ENCODE measurements around the gene AUNIP.
A peak's percentile ranks its signal among the peaks of the same experiment; 100 is the strongest.

The AUNIP gene

GRCh38 chr1:25858494-25858893 is 763 bp downstream of the AUNIP start:
- peaks cover 14% of the 10 kb centered on the region; the same call in 1 of the 2 replicates for H4K20me1 ChIP-seq (ENCODE audit: insufficient read depth, low read length)
- H3K4me3 ChIP-seq (ENCODE audit: low read depth in 1 of 2, low read length in 2 of 2): peak overlapping the region; percentile 88 to 91; a peak in 3 of 4 replicates
- peak overlapping the region; percentile 84 for H3K27ac ChIP-seq (ENCODE audit: low read length)
- no peaks in the 10 kb centered on the region for H3K9me3 ChIP-seq (ENCODE audit: insufficient read depth, low read length, severe bottlenecking)
- H3K4me2 ChIP-seq (ENCODE audit: insufficient read depth, low read length): peak overlapping the region; percentile 98
- peaks cover 62% of the 10 kb centered on the region for H3K79me2 ChIP-seq (ENCODE audit: insufficient read depth, low read length)
- peak overlapping the region; percentile 99 for H2AFZ ChIP-seq (ENCODE audit: low read depth, low read length)
- H3K9ac ChIP-seq (ENCODE audit: low read depth, low read length): peak overlapping the region; percentile 87
- TF ChIP-seq CTCF (IDR thresholded peaks at IDR 0.05; ENCODE audit: borderline replicate concordance, extremely low read depth, low read length, poor library complexity, severe bottlenecking) (no peak), EZH2 (IDR thresholded peaks at IDR 0.05; ENCODE audit: borderline replicate concordance, low read depth, low read length, severe bottlenecking) (no peak)
- H3K36me3 ChIP-seq (ENCODE audit: insufficient read depth, low read length): no peaks in the 10 kb centered on the region
- no peaks in the 10 kb centered on the region for H3K27me3 ChIP-seq (ENCODE audit: insufficient read depth, low read length, poor library complexity)
- DNase-seq (no peak), ATAC-seq (ENCODE audit: insufficient read depth, low read depth) (no peak)
- H3K4me1 ChIP-seq (ENCODE audit: insufficient read depth, low read length): peaks cover 29% of the 10 kb centered on the region

GRCh38 chr1:25856856-25857255 is 2.4 kb downstream of the AUNIP start:
- no peaks in the 10 kb centered on the region for H3K36me3 ChIP-seq (ENCODE audit: insufficient read depth, low read length)
- H3K9me3 ChIP-seq (ENCODE audit: insufficient read depth, low read length, severe bottlenecking): no peaks in the 10 kb centered on the region
- 0 out of 2 replicates have a peak overlapping the region, but pooled peaks have one; percentile 24 for H3K9ac ChIP-seq (ENCODE audit: low read depth, low read length)
- no peaks in the 10 kb centered on the region for H3K27me3 ChIP-seq (ENCODE audit: insufficient read depth, low read length, poor library complexity)
- H3K4me1 ChIP-seq (ENCODE audit: insufficient read depth, low read length): peaks cover 29% of the 10 kb centered on the region
- no peak overlapping the region for H2AFZ ChIP-seq (ENCODE audit: low read depth, low read length)
- no peak overlapping the region for H3K4me3 ChIP-seq (ENCODE audit: low read depth in 1 of 2, low read length in 2 of 2)
- ATAC-seq (ENCODE audit: insufficient read depth, low read depth): no peak
- H4K20me1 ChIP-seq (ENCODE audit: insufficient read depth, low read length): peaks cover 19% of the 10 kb centered on the region; the same call in 1 of the 2 replicates
- no peak overlapping the region; the same call in 1 of the 2 replicates for H3K4me2 ChIP-seq (ENCODE audit: insufficient read depth, low read length)
- TF ChIP-seq CTCF (IDR thresholded peaks at IDR 0.05; ENCODE audit: borderline replicate concordance, extremely low read depth, low read length, poor library complexity, severe bottlenecking) (no peak), EZH2 (IDR thresholded peaks at IDR 0.05; ENCODE audit: borderline replicate concordance, low read depth, low read length, severe bottlenecking) (no peak)
- H3K79me2 ChIP-seq (ENCODE audit: insufficient read depth, low read length): peaks cover 75% of the 10 kb centered on the region
- no peak overlapping the region for H3K27ac ChIP-seq (ENCODE audit: low read length)
- no peak for DNase-seq

- H3K9ac ChIP-seq (ENCODE audit: low read depth, low read length): no peak overlapping the region
- no peak overlapping the region for H3K4me2 ChIP-seq (ENCODE audit: insufficient read depth, low read length)
- no peaks in the 10 kb centered on the region for H3K9me3 ChIP-seq (ENCODE audit: insufficient read depth, low read length, severe bottlenecking)
- no peaks in the 10 kb centered on the region for H3K27me3 ChIP-seq (ENCODE audit: insufficient read depth, low read length, poor library complexity)
- H3K4me1 ChIP-seq (ENCODE audit: insufficient read depth, low read length): peaks cover 19% of the 10 kb centered on the region
- H3K36me3 ChIP-seq (ENCODE audit: insufficient read depth, low read length): 0 out of 2 replicates have a peak, but pooled peaks cover 6% of the 10 kb centered on the region
- H4K20me1 ChIP-seq (ENCODE audit: insufficient read depth, low read length): peaks cover 27% of the 10 kb centered on the region; the same call in 1 of the 2 replicates
- no peak for DNase-seq
- H2AFZ ChIP-seq (ENCODE audit: low read depth, low read length): no peak overlapping the region
- no peak overlapping the region for H3K4me3 ChIP-seq (ENCODE audit: low read depth in 1 of 2, low read length in 2 of 2)
- ATAC-seq (ENCODE audit: insufficient read depth, low read depth): no peak
- H3K27ac ChIP-seq (ENCODE audit: low read length): no peak overlapping the region
- peaks cover 89% of the 10 kb centered on the region for H3K79me2 ChIP-seq (ENCODE audit: insufficient read depth, low read length)
- no peak for TF ChIP-seq CTCF (IDR thresholded peaks at IDR 0.05; ENCODE audit: borderline replicate concordance, extremely low read depth, low read length, poor library complexity, severe bottlenecking)
- TF ChIP-seq EZH2 (IDR thresholded peaks at IDR 0.05; ENCODE audit: borderline replicate concordance, low read depth, low read length, severe bottlenecking): no peak
Measured at GRCh38 chr1:25854554-25854953, 4.7 kb downstream of the AUNIP start.
